Esophagus squamous epithelium (tissue), 4 donors: Measurements from ENCODE around the gene PEAR1.

Experiments
- CTCF ChIP-seq, 6 experiments: fragments of 450-650 bp in 4 of 6; fragments of 200-600 bp in 2 of 6; sonication (generic) in 2 of 6; IDR thresholded peaks; one replicate each; pipeline ENCODE4 v1.5.1; 2016 to 2019; ENCODE audit warnings: antibody characterized with exemption in 6 of 6, mild to moderate bottlenecking in 4 of 6, moderate library complexity in 4 of 6
- POLR2A ChIP-seq, 4 donors: fragments of 450-650 bp; IDR thresholded peaks; one replicate each; pipeline ENCODE4 v1.6.1; 2017; ENCODE audit warnings: antibody characterized with exemption in 4 of 4, mild to moderate bottlenecking in 4 of 4, moderate library complexity in 3 of 4

DNA sequence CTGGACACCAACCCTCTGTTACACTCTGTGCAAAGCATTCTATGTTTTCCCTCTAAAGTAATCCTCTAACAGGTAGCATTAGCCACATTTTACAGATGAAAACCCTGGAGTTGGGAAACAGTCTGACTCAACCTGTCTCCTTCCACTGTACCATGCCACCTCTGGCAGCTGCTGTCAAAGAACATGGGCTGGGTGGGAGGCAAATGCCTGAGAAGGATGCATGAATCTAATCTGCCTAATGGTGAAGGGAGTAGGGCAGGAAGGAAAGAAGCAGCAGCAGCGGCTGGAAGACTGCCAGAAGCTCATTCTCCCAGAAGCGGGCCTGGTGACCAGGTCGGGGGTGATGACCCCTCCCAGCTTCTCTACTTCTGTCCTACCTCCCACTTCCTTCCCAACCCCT, 48.7 kb downstream of the PEAR1 start:
- TF ChIP-seq CTCF (IDR thresholded peaks at IDR 0.05) (no peak), POLR2A (IDR thresholded peaks at IDR 0.05) (no peak)
